H4 (cell line): ENCODE results near the gene EMCN. TPM values are rescaled to one million over a fixed set of nuclear protein-coding genes. Genes with fewer than 3 reads are reported as not detected.

Source experiments
- DNase-seq: peaks from one replicate; pipeline ENCODE4 v3.0.0-alpha.2; 2015; ENCODE audit warnings: low spot score
- total RNA-seq: library from RNA; depleted of rRNA; stranded (reverse); fragments of >200 nt; shearing (Covaris generic); gene quantifications from 2 replicates; pipeline ENCODE4 v1.2.3, GENCODE V29; 2014

EMCN gene
- total RNA-seq, 1 experiment from 2014 or later = not detected

GRCh38 chr4:100493756-100494155, 24.1 kb downstream of the EMCN start:
- DNase-seq = no peak

DNA sequence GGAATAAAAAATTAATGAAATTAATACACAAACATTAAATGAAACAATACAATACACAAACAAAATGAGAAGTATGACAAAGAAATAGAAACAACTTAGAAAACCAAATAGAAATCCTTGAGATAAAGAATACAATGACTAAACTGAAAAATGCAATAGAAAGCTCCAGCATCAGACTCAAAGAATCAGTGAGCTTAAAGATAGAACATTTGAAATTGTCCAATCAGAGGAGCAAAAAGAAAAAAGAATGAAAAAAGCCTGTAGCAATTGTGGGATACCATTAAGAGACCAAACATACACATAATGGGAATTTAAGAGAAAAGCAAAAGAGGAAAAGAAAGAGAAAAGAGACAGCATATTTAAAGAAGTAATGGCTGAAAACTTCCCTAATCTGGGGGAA, 25.7 kb downstream of the EMCN start:
- no peak for DNase-seq

DNA sequence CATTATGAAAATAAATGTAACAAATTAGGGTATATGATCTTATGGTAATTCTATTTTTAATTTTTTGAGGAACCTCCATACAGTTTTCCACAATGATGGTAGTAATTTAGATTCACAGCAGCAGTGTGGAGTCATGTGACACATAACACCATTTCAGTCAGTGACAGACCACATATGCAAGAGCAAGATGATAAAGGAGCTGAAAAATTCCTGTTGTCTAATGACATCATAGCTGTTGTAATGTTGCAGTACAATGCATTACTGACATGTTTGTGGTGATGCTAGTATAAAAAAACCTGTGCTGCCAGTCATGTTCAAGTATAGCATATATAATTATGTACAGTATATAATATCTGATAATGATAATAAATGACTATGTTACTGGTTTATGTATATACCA, 28.5 kb downstream of the EMCN start:
- DNase-seq = no peak

GRCh38 chr4:100486496-100486895, 31.3 kb downstream of the EMCN start:
- no peak for DNase-seq

DNA sequence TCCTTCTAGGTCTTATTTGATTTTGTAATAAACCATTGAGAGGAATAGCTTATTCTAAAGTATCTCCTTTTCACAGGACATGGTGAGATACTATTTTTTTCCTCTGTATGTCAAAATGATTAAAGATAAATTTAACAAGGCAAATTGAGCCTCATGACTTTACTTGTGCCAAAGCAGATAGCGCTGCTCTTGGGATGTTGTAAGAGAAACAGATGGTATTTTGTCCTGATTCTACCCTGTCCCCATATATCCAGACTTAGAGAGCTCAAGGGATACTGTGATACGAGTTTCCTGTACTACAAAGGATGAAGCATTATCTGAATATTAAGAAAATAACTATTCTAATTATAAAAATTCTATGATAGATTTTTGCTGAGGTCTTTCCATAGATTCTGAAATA, 34.0 kb downstream of the EMCN start:
- no peak for DNase-seq

GRCh38 chr4:100479971-100480370, 37.9 kb downstream of the EMCN start:
- no peak for DNase-seq

DNA sequence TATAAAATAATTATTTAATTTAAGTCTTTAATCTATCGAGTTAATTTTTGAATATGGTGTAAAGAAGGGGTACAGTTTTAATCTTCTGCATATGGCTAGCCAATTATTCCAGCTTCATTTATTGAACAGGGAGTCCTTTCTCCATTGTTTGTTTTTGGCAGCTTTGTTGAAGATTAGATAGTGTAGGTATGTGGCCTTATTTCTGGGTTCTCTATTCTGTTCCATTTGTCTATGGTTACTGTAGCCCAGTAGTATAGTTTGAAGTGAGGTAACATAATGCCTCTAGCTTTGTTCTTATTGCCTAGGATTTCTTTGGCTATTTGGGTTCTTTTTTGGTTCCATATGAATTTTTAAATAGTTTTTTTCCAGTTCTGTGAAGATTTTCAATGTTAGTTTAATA, 48.3 kb downstream of the EMCN start:
- DNase-seq = no peak

DNA sequence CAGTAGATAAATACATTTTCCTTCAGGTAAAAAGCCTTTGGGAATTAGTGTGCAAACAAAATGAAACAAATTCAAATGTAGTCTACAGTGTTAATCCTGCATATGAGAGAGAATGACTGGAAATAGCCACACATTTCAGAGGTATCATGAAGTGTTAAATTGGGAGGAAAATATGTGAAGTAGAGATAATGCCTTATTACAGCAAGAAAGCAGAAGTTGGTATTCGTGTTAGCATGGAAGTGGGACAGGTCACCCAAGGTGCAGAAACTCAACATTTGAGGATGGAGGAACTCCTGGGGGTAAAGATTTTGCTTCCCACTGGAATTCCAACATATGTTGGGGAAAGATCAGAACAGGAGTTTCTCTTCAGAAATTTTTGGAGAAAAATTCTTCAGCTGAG, 51.3 kb downstream of the EMCN start:
- DNase-seq = no peak

- DNase-seq = no peak
Observed at GRCh38 chr4:100461807-100462605, 55.8 kb downstream of the EMCN start.

DNA sequence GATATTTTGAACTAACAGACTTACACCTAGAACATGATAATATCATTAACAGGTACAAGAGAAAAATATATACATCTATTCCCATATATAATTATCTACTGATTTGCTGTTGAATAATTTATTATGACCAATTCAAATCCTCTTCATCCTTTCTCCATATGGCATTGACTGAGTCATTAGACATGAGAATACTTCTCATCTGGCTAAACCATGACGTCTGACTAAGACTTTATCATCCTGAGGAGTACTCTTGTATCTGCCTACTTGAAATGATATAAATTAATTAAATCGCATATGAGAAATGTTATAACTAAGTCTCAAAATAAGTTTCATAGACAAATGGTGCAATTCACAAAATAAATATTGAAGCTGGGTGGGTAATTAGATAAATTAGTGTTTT, 67.4 kb downstream of the EMCN start:
- DNase-seq = no peak

- DNase-seq = no peak
Observed at GRCh38 chr4:100431416-100431815, 86.4 kb downstream of the EMCN start.

GRCh38 chr4:100430451-100430850, 87.4 kb downstream of the EMCN start:
- no peak for DNase-seq

GRCh38 chr4:100429616-100430015, 88.2 kb downstream of the EMCN start:
- no peak for DNase-seq

GRCh38 chr4:100428051-100428450, 89.8 kb downstream of the EMCN start:
- DNase-seq = peak; percentile 89

GRCh38 chr4:100424376-100424775, 93.4 kb downstream of the EMCN start:
- DNase-seq = no peak

DNA sequence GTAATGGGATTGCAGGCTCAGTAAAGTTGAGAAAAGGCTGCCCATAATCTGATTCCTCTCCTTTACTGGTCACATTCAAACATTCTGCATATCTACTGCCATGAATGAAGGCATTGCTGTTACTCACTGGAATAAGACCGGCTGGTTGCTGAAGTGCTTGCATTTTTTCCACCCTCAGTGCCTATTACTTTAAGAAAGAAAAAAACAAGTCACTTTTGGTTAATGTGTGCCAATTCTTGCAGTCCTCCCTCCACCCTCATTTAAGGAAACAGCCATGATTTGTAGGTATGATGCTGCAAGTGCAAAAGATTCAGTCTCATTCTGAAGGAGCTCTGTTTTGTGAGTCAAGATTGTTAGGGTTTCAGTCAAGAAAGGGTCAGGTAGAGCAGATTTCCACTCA, 94.9 kb downstream of the EMCN start:
- no peak for DNase-seq

GRCh38 chr4:100421361-100421978, 96.4 kb downstream of the EMCN start:
- peak; percentile 50 for DNase-seq

DNA sequence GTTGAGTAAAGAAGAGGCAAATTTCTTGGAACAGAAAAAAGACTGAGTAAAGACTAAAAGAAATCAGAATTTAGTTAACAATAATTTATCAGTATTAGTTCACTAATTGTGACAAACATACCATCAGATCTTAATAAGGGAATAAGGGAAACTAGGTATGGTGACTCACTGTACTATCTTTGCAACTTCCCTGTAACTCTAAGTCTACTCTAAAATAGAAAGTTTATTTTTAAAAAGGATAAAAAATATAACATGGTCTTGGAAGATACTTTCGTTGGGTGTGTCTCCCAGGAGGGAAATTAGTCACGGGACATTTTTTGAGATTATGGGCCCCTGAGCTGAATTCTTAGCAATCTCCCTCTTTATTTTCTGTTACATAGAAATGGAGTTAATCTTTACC, 97.3 kb downstream of the EMCN start:
- no peak for DNase-seq

- DNase-seq = peak; percentile 13
Observed at GRCh38 chr4:100417565-100417964, 100.3 kb downstream of the EMCN start.

DNA sequence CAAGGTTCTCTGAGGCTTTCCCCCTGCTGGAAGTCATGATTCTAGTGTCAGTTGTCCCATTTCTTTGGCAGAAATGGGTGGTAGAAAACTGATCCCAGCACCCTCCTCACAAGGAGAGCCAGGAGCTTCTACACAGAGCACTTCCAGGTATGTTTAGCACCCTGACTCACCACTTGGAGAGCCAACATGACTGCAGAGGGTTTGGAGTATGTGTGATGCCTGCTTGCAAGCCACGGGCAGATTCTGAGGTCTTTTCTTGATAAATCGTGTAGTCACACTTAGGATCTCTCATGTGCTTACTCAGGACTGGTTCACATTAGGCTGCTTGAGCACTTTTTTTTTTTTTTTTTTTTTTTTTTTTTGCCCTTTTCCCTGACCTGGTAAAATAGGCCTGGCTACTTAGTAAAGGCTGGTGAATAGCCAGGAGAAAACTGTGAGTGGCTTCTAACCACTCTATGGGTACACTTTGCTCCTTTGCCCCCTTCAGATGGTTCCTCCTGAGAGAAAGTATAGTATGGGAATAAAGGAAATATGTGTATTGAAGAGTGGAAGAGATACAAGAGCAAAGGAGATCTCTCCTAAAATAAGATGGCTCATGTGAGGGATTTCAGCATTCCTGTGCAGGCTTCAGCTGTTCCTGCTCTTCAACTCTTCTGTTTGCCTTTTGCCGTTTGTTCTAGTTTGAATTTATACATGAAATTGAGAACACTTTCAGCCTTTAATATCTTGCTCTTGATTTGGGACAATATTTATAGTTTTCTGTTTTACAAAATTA, 103.6 kb downstream of the EMCN start:
- DNase-seq = no peak

- DNase-seq = peak; percentile 64
Observed at GRCh38 chr4:100391863-100392262, 126.0 kb downstream of the EMCN start.

DNA sequence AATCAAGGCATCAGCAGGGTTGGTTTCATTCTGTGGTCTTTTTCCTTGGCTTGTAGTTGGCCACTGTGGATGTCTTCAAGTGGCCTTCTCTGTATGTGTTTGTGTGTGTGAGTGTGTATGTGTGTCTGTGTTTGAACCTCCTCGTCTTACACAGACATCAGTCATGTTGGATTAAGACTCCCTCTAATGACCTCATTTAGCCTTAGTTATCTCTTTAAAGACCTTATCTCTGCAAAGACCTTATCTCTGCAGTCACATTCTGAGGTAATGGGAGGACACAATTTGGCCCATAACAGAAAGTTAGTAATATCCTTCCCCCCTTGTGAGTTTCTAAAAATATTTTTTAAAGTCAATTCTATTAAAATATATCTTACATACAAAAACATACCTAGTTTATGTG, 126.7 kb downstream of the EMCN start:
- no peak for DNase-seq

- DNase-seq = no peak
Observed at GRCh38 chr4:100386270-100386669, 131.6 kb downstream of the EMCN start.
